MM.1S (cell line): ENCODE measurements around the gene P3H2.

Source experiments
- DNase-seq: peaks from one replicate; pipeline ENCODE4 v3.0.0-alpha.2; 2015
- H2AFZ ChIP-seq: fragments of 300-600 bp; sonication (generic); 2 replicates; pipeline ENCODE4 v1.6.0; 2016; ENCODE audit warnings: antibody characterized with exemption, low read length
- H3F3A ChIP-seq: fragments of 300-600 bp; sonication (generic); 2 replicates; pipeline ENCODE4 v1.6.1; 2016; ENCODE audit warnings: mild to moderate bottlenecking, antibody characterized with exemption, low read length, moderate library complexity, mixed read lengths; ENCODE audit not compliant: insufficient read depth
- H3K27ac ChIP-seq: fragments of 300-600 bp; sonication (generic); 2 replicates; pipeline ENCODE4 v1.5.1; 2016; ENCODE audit warnings: mild to moderate bottlenecking, low read length
- H3K27me3 ChIP-seq: fragments of 300-600 bp; sonication (generic); replicated peaks from 2 replicates; pipeline ENCODE4 v1.6.0; 2016; ENCODE audit warnings: low read length; ENCODE audit not compliant: insufficient read depth
- H3K36me3 ChIP-seq: fragments of 300-600 bp; sonication (generic); replicated peaks from 2 replicates; pipeline ENCODE4 v1.6.1; 2016; ENCODE audit warnings: mild to moderate bottlenecking, low read length, mixed read lengths; ENCODE audit not compliant: insufficient read depth
- H3K4me1 ChIP-seq: fragments of 300-600 bp; sonication (generic); 2 replicates; pipeline ENCODE4 v1.6.1; 2016; ENCODE audit warnings: low read length, mixed read lengths
- H3K4me2 ChIP-seq: fragments of 300-600 bp; sonication (generic); 2 replicates; pipeline ENCODE4 v1.6.0; 2016; ENCODE audit warnings: low read depth, low read length
- H3K4me3 ChIP-seq: fragments of 300-600 bp; sonication (generic); 2 replicates; pipeline ENCODE4 v1.5.1; 2016; ENCODE audit warnings: low read length, mixed read lengths
- H3K79me2 ChIP-seq: fragments of 300-600 bp; sonication (generic); 2 replicates; pipeline ENCODE4 v1.6.1; 2016; ENCODE audit warnings: mixed run types, low read length, mixed read lengths
- H3K9ac ChIP-seq: fragments of 300-600 bp; sonication (generic); 2 replicates; pipeline ENCODE4 v1.6.1; 2016; ENCODE audit warnings: low read length, mixed read lengths
- H3K9me2 ChIP-seq: fragments of 300-600 bp; sonication (generic); replicated peaks from 2 replicates; pipeline ENCODE4 v1.6.1; 2016; ENCODE audit warnings: mild to moderate bottlenecking, low read length, mixed read lengths; ENCODE audit not compliant: insufficient read depth
- H3K9me3 ChIP-seq: fragments of 300-600 bp; sonication (generic); replicated peaks from 2 replicates; pipeline ENCODE4 v1.6.1; 2016; ENCODE audit warnings: mild to moderate bottlenecking, low read length, mixed read lengths; ENCODE audit not compliant: insufficient read depth
- H4K20me1 ChIP-seq: fragments of 300-600 bp; sonication (generic); 2 replicates; pipeline ENCODE4 v1.6.1; 2016; ENCODE audit warnings: mild to moderate bottlenecking, low read length, moderate library complexity, mixed read lengths; ENCODE audit not compliant: insufficient read depth
- CTCF ChIP-seq: fragments of 300-600 bp; sonication (generic); IDR thresholded peaks from 2 replicates; pipeline ENCODE4 v1.5.1; 2016; ENCODE audit warnings: antibody characterized with exemption, low read length, mixed read lengths
- EZH2 ChIP-seq: fragments of 300-600 bp; sonication (generic); optimal IDR thresholded peaks from 2 replicates; pipeline ENCODE3; 2017; ENCODE audit warnings: low read depth, mild to moderate bottlenecking, antibody characterized with exemption, low read length, mixed read lengths
- EZH2phosphoT487 ChIP-seq: fragments of 300-600 bp; sonication (generic); IDR thresholded peaks from 2 replicates; pipeline ENCODE4 v1.6.1; 2018; ENCODE audit warnings: antibody characterized with exemption, low read length

The P3H2 gene

GRCh38 chr3:189921770-189922169 lies 198.9 kb downstream of the P3H2 start:
- Histone ChIP-seq H3K4me2 (no peak overlapping the region), H3K36me3 (no peaks in the 10 kb centered on the region), H3K79me2 (no peaks in the 10 kb centered on the region), H3K4me1 (no peaks in the 10 kb centered on the region), H3F3A (no peaks in the 10 kb centered on the region), H3K27me3 (no peaks in the 10 kb centered on the region), H3K9me3 (no peaks in the 10 kb centered on the region), H3K27ac (no peak overlapping the region), H3K9ac (no peak overlapping the region), H2AFZ (no peak overlapping the region), H3K9me2 (no peaks in the 10 kb centered on the region), H4K20me1 (no peaks in the 10 kb centered on the region), H3K4me3 (no peak overlapping the region)
- no peak for DNase-seq
- TF ChIP-seq CTCF (no peak), EZH2 (no peak), EZH2phosphoT487 (no peak)

GRCh38 chr3:189914799-189915198 lies 205.9 kb downstream of the P3H2 start:
- Histone ChIP-seq H3K79me2 (no peaks in the 10 kb centered on the region), H2AFZ (no peak overlapping the region), H3K27ac (no peak overlapping the region), H3K4me2 (no peak overlapping the region), H3K9me2 (no peaks in the 10 kb centered on the region), H3K27me3 (no peaks in the 10 kb centered on the region), H4K20me1 (no peaks in the 10 kb centered on the region), H3F3A (no peaks in the 10 kb centered on the region), H3K4me1 (no peaks in the 10 kb centered on the region), H3K4me3 (no peak overlapping the region), H3K9me3 (no peaks in the 10 kb centered on the region), H3K36me3 (no peaks in the 10 kb centered on the region), H3K9ac (no peak overlapping the region)
- TF ChIP-seq CTCF: no peak
- no peak for TF ChIP-seq EZH2phosphoT487
- TF ChIP-seq EZH2: no peak
- no peak for DNase-seq

- no peak overlapping the region for H3K4me2 ChIP-seq
- H4K20me1 ChIP-seq: no peaks in the 10 kb centered on the region
- no peaks in the 10 kb centered on the region for H3F3A ChIP-seq
- H3K27me3 ChIP-seq: no peaks in the 10 kb centered on the region
- H3K27ac ChIP-seq: no peak overlapping the region
- H3K4me3 ChIP-seq: no peak overlapping the region
- TF ChIP-seq CTCF (no peak), EZH2 (no peak)
- no peaks in the 10 kb centered on the region for H3K79me2 ChIP-seq
- H3K9me2 ChIP-seq: no peaks in the 10 kb centered on the region
- no peak overlapping the region for H3K9ac ChIP-seq
- H2AFZ ChIP-seq: no peak overlapping the region
- no peaks in the 10 kb centered on the region for H3K36me3 ChIP-seq
- H3K4me1 ChIP-seq: no peaks in the 10 kb centered on the region
- no peaks in the 10 kb centered on the region for H3K9me3 ChIP-seq
- no peak for DNase-seq
Observed at GRCh38 chr3:189911001-189911400, 209.7 kb downstream of the P3H2 start.
